Medulla oblongata (tissue), 1 donor: ENCODE measurements around the gene WDFY4.

Experiments
- DNase-seq: peaks from one replicate; pipeline ENCODE4 v3.0.0-alpha.2; 2015; ENCODE audit errors: extremely low spot score

The WDFY4 gene

GRCh38 chr10:48653944-48654698, 30.6 kb upstream of the WDFY4 start:
- DNase-seq, result no peak

GRCh38 chr10:48655411-48656240, 29.0 kb upstream of the WDFY4 start:
- peak; percentile 79 for DNase-seq

GRCh38 chr10:48656241-48656913, 28.3 kb upstream of the WDFY4 start:
- DNase-seq, result peak; percentile 93

GRCh38 chr10:48656914-48657305, 27.8 kb upstream of the WDFY4 start:
- no peak for DNase-seq

- DNase-seq, result no peak
Measured at GRCh38 chr10:48657416-48657815, 27.3 kb upstream of the WDFY4 start.

GRCh38 chr10:48658243-48658974, 26.3 kb upstream of the WDFY4 start:
- peak; percentile 91 for DNase-seq

- no peak for DNase-seq
Measured at GRCh38 chr10:48658975-48659269, 25.8 kb upstream of the WDFY4 start.

- DNase-seq, result no peak
Measured at GRCh38 chr10:48659790-48660189, 24.9 kb upstream of the WDFY4 start.

GRCh38 chr10:48661441-48661840, 23.2 kb upstream of the WDFY4 start:
- DNase-seq, result no peak

- peak; percentile 65 for DNase-seq
Measured at GRCh38 chr10:48667960-48668590, 16.6 kb upstream of the WDFY4 start.

- no peak for DNase-seq
Measured at GRCh38 chr10:48670978-48671913, 13.4 kb upstream of the WDFY4 start.

GRCh38 chr10:48671914-48672595, 12.6 kb upstream of the WDFY4 start:
- no peak for DNase-seq

GRCh38 chr10:48672596-48673265, 11.9 kb upstream of the WDFY4 start:
- DNase-seq, result no peak

- no peak for DNase-seq
Measured at GRCh38 chr10:48677625-48678024, 7.0 kb upstream of the WDFY4 start.

GRCh38 chr10:48678041-48678440, 6.6 kb upstream of the WDFY4 start:
- DNase-seq, result no peak

- no peak for DNase-seq
Measured at GRCh38 chr10:48681740-48682139, 2.9 kb upstream of the WDFY4 start.

GRCh38 chr10:48682265-48682664, 2.4 kb upstream of the WDFY4 start:
- no peak for DNase-seq

- DNase-seq, result no peak
Measured at GRCh38 chr10:48683424-48683823, 1.2 kb upstream of the WDFY4 start.

GRCh38 chr10:48683868-48684267, 805 bp upstream of the WDFY4 start:
- no peak for DNase-seq
